ENCODE measurements around the gene TBCD.

The TBCD gene

GRCh38 chr17:82863941-82864712 is 112.3 kb downstream of the TBCD start (continued):
- peak; percentile 50; the same call in 1 of the 2 replicates for TF ChIP-seq ZNF449 (tag by site-specific recombination; IDR thresholded peaks at IDR 0.05)
- peak; percentile 80; the same call in 1 of the 2 replicates for TF ChIP-seq ZNF660 (tag by site-specific recombination; IDR thresholded peaks at IDR 0.05)
- no peak for TF ChIP-seq ZFHX2 (tag by site-specific recombination; conservative IDR thresholded peaks at IDR 0.05)
- no peak for TF ChIP-seq ZNF148 (tag by site-specific recombination; IDR thresholded peaks at IDR 0.05; ENCODE audit: borderline replicate concordance)
- peak; percentile 89 for TF ChIP-seq GLIS1 (tag by site-specific recombination; IDR thresholded peaks at IDR 0.05)
- peak; percentile 29; the same call in 1 of the 2 replicates for TF ChIP-seq GLIS2 (tag by site-specific recombination; IDR thresholded peaks at IDR 0.05)
- TF ChIP-seq ZNF366 (tag by site-specific recombination; conservative IDR thresholded peaks at IDR 0.05), result peak; percentile 29; the same call in 1 of the 2 replicates
- TF ChIP-seq ZNF629 (tag by site-specific recombination; IDR thresholded peaks at IDR 0.05), result peak; percentile 28
- 0 out of 2 replicates have a peak, but pooled peaks have one; percentile 14 for TF ChIP-seq PRDM10 (tag by site-specific recombination; IDR thresholded peaks at IDR 0.05)
- TF ChIP-seq ZNF600 (tag by site-specific recombination; IDR thresholded peaks at IDR 0.05), result peak; percentile 88
- TF ChIP-seq ZNF488 (tag by site-specific recombination; IDR thresholded peaks at IDR 0.05), result no peak
- no peak for TF ChIP-seq ZNF18 (tag by site-specific recombination; IDR thresholded peaks at IDR 0.05)
- TF ChIP-seq ZNF548 (tag by site-specific recombination; IDR thresholded peaks at IDR 0.05), result no peak

GRCh38 chr17:82864713-82865248 is 112.9 kb downstream of the TBCD start:
- H3K36me3 ChIP-seq (ENCODE audit: control insufficient read depth in 2 of 2, insufficient read depth in 1 of 2, low read length in 2 of 2), result peaks cover 0 to 2% of the 10 kb centered on the region in 2 experiments; a peak in 1 of 3 replicates
- peak overlapping the region; percentile 62 for H3K27ac ChIP-seq (ENCODE audit: extremely low read depth, low read depth, low read length)
- CTCF ChIA-PET, result interaction anchor here (1.1 kb wide), 1 partner anchor 10 kb away, joined by 3 read pairs; no protein-coding TSS in a partner anchor
- no peak overlapping the region for H3K4me3 ChIP-seq (ENCODE audit: low read depth, low read length)
- POLR2A ChIA-PET, result no interaction called here
- H3K9me3 ChIP-seq (ENCODE audit: control insufficient read depth, insufficient read depth, low read depth, low read length), result no peaks in the 10 kb centered on the region
- peaks cover 11% of the 10 kb centered on the region for H3K4me1 ChIP-seq (ENCODE audit: control insufficient read depth, insufficient read depth, low read length)
- TF ChIP-seq ZNF174 (tag by site-specific recombination; IDR thresholded peaks at IDR 0.05) (no peak), ZNF548 (tag by site-specific recombination; IDR thresholded peaks at IDR 0.05) (no peak), GLIS2 (tag by site-specific recombination; IDR thresholded peaks at IDR 0.05) (peak; percentile 3; the same call in 1 of the 2 replicates), ZNF354C (tag by site-specific recombination; IDR thresholded peaks at IDR 0.05; ENCODE audit: borderline replicate concordance, low read depth) (no peak), ZNF518A (tag by site-specific recombination; conservative IDR thresholded peaks at IDR 0.05; ENCODE audit: low read depth) (no peak), SCRT1 (tag by site-specific recombination; IDR thresholded peaks at IDR 0.05; ENCODE audit: borderline replicate concordance) (no peak), SCRT2 (tag by site-specific recombination; IDR thresholded peaks at IDR 0.05) (no peak), ZIC2 (tag by site-specific recombination; IDR thresholded peaks at IDR 0.05) (peak; percentile 60)

All from HEK293 (cell line).